CD14-positive monocyte (primary cell): ENCODE results near the gene IKBKE. TPM values are rescaled to one million over a fixed set of nuclear protein-coding genes. Genes with fewer than 3 reads are reported as not detected.
A peak's percentile ranks its signal among the peaks of the same experiment; 100 is the strongest.

Experiments
- DNase-seq, 3 donors: peaks; one replicate each; pipeline ENCODE4 v3.0.0-alpha.2; 2011 to 2022
- H2AFZ ChIP-seq: 2 replicates; pipeline ENCODE4 v1.6.0; 2012; ENCODE audit warnings: mild to moderate bottlenecking, low read depth, low read length, inconsistent platforms; ENCODE audit not compliant: insufficient read depth, poor library complexity, severe bottlenecking
- H3K27ac ChIP-seq, 2 donors: 1 replicate in 1 of 2; 2 replicates in 1 of 2; pipeline ENCODE4 v1.5.1; 2012 to 2013; ENCODE audit warnings: low read length in 2 of 2, control low read depth in 1 of 2, inconsistent platforms in 1 of 2, low read depth in 1 of 2, mild to moderate bottlenecking in 1 of 2
- H3K27me3 ChIP-seq, 2 donors: one replicate each; pipeline versions ENCODE4 v1.6.0 to v1.6.1; 2011 to 2013; ENCODE audit warnings: low read length in 2 of 2; ENCODE audit not compliant: control insufficient read depth in 2 of 2, insufficient read depth in 2 of 2
- H3K36me3 ChIP-seq, 2 donors: replicated peaks in 1 of 2; 1 replicate in 1 of 2; 2 replicates in 1 of 2; pipeline versions ENCODE4 v1.5.1 to v1.6.1; 2012 to 2013; ENCODE audit warnings: low read length in 2 of 2, control low read depth in 1 of 2, inconsistent platforms in 1 of 2, mild to moderate bottlenecking in 1 of 2; ENCODE audit not compliant: insufficient read depth in 2 of 2, control insufficient read depth in 1 of 2
- H3K4me1 ChIP-seq, 2 donors: 1 replicate in 1 of 2; 2 replicates in 1 of 2; pipeline versions ENCODE4 v1.5.1 to v1.6.1; 2012 to 2013; ENCODE audit warnings: low read length in 2 of 2, control low read depth in 1 of 2, inconsistent platforms in 1 of 2, mild to moderate bottlenecking in 1 of 2, moderate library complexity in 1 of 2; ENCODE audit not compliant: insufficient read depth in 2 of 2, control insufficient read depth in 1 of 2
- H3K4me2 ChIP-seq: replicated peaks from 2 replicates; pipeline ENCODE3; 2012; ENCODE audit warnings: low read length, moderate library complexity, mild to moderate bottlenecking; ENCODE audit not compliant: poor library complexity, severe bottlenecking; ENCODE audit errors: extremely low read depth
- H3K4me3 ChIP-seq, 3 experiments: fragments of 200-600 bp in 1 of 3; sonication (generic) in 1 of 3; replicated peaks in 1 of 3; 1 replicate in 2 of 3; 2 replicates in 1 of 3; pipeline ENCODE4 v1.5.1; 2011 to 2013; ENCODE audit warnings: low read length in 3 of 3, mild to moderate bottlenecking in 3 of 3, control low read depth in 2 of 3, low read depth in 2 of 3, inconsistent platforms in 1 of 3, moderate library complexity in 1 of 3
- H3K79me2 ChIP-seq: 2 replicates; pipeline ENCODE4 v1.6.0; 2012; ENCODE audit warnings: mild to moderate bottlenecking, control low read depth, inconsistent platforms, low read length, moderate library complexity; ENCODE audit not compliant: insufficient read depth
- H3K9ac ChIP-seq: 2 replicates; pipeline ENCODE4 v1.6.0; 2017; ENCODE audit warnings: low read length, mild to moderate bottlenecking; ENCODE audit not compliant: insufficient read depth, poor library complexity, severe bottlenecking
- H3K9me3 ChIP-seq, 2 donors: replicated peaks in 1 of 2; 1 replicate in 1 of 2; 2 replicates in 1 of 2; pipeline versions ENCODE4 v1.5.1 to v1.6.1; 2012 to 2013; ENCODE audit warnings: low read length in 2 of 2, control low read depth in 1 of 2; ENCODE audit not compliant: control insufficient read depth in 1 of 2, insufficient read depth in 1 of 2
- H4K20me1 ChIP-seq: 2 replicates; pipeline ENCODE4 v1.6.0; 2012; ENCODE audit warnings: mild to moderate bottlenecking, low read length, control low read depth, moderate library complexity; ENCODE audit not compliant: insufficient read depth
- H3K27ac Mint-ChIP-seq, 7 donors: one replicate each; pipeline ENCODE4 v1.8.0; 2020; ENCODE audit warnings: mild to moderate bottlenecking in 7 of 7, mixed read lengths in 7 of 7, moderate library complexity in 6 of 7, inconsistent platforms in 2 of 7
- H3K27me3 Mint-ChIP-seq, 3 donors: one replicate each; pipeline ENCODE4 v1.8.0; 2021 to 2022; ENCODE audit warnings: low read depth in 3 of 3, mild to moderate bottlenecking in 3 of 3, mixed read lengths in 3 of 3, moderate library complexity in 3 of 3, inconsistent platforms in 1 of 3
- H3K36me3 Mint-ChIP-seq, 2 donors: one replicate each; pipeline ENCODE4 v1.8.0; 2020; ENCODE audit warnings: mixed read lengths in 2 of 2, inconsistent platforms in 1 of 2, mild to moderate bottlenecking in 1 of 2
- H3K4me1 Mint-ChIP-seq: one replicate; pipeline ENCODE4 v1.8.0; 2020; ENCODE audit warnings: mild to moderate bottlenecking, mixed read lengths
- H3K4me3 Mint-ChIP-seq, 2 donors: one replicate each; pipeline ENCODE4 v1.8.0; 2020; ENCODE audit warnings: mild to moderate bottlenecking in 2 of 2, mixed read lengths in 2 of 2, moderate library complexity in 1 of 2
- H3K9me3 Mint-ChIP-seq, 7 donors: one replicate each; pipeline ENCODE4 v1.8.0; 2020 to 2022; ENCODE audit warnings: mixed read lengths in 7 of 7, mild to moderate bottlenecking in 6 of 7, moderate library complexity in 6 of 7, inconsistent platforms in 2 of 7
- WGBS: methylation state at CpG from one replicate; pipeline ENCODE4 v1.1.5; 2013; ENCODE audit warnings: missing lambda C conversion rate; ENCODE audit not compliant: insufficient coverage; 5-methylcytosine and 5-hydroxymethylcytosine counted together
- intact Hi-C, 2 donors: fragments of 100-400 bp; cut with micrococcal nuclease; formaldehyde crosslinking; loops; one replicate each; pipeline versions ENCODE4 v1.15.0 to v1.15.1; 2023
- polyA plus RNA-seq, 3 donors: library from polyadenylated mRNA; depleted of rRNA in 1 of 3; unstranded in 2 of 3; stranded (reverse) in 1 of 3; fragments of 300-500 nt in 2 of 3; fragments of >200 nt in 1 of 3; fragmentation: Illumina TruSeq in 2 of 3; gene quantifications; 1 replicate in 2 of 3; 2 replicates in 1 of 3; pipeline ENCODE4 v1.2.3, GENCODE V29; 2012 to 2021
- TF ChIP-seq, protein P1 (sequence below): fragments of 200-600 bp; IDR thresholded peaks from one replicate; pipeline ENCODE4 v1.8.0; 2022; ENCODE audit warnings: antibody characterized with exemption, mild to moderate bottlenecking

IKBKE gene
- polyA plus RNA-seq, 3 donors, result 35.6 to 40.7 (median 37.6) TPM

DNA sequence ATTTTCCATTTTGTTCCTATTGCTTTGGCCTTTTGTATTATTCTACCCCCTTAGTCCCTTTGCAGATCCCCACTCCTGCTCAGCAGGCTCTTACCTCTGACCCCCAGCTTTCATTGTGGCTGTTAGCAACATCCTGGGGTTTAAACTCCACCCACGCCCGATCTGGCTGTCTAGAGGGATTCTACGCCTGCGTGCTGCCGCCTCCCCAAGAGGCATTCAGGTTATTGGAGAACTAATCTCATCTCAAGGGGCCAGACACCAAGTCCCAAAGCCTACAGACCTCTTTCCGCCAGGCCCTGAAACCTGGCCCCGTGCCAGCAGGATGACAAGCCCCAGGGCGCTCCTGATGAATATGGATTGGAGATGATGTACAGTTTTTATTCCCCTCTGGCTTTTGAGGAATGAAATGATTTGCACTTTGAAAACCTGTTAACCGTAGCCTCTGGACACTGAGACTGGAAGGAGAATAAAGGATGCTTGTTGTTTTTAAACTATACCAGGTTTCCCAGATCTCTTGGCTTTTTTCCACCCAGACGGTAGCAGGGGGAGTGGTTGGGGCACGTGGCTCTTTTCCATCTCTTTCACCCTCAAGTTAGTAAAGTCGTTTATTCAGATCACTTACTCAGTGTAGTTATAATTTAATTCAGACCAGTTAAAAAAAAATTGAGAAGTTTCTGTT lies 14.5 kb upstream of the IKBKE start:
- Mint-ChIP-seq H3K4me3 (no peak overlapping the region), H3K4me1 (peaks cover 23% of the 10 kb centered on the region), H3K36me3 (peaks cover 86 to 90% of the 10 kb centered on the region in 2 donors), H3K27me3 (no peaks in the 10 kb centered on the region), H3K27ac (peak overlapping the region in 6 of 7 donors; percentile 38 to 94 (median 66)), H3K9me3 (peaks cover 0 to 1% (median 0%) of the 10 kb centered on the region in 7 donors)
- TF ChIP-seq, protein P1, sequence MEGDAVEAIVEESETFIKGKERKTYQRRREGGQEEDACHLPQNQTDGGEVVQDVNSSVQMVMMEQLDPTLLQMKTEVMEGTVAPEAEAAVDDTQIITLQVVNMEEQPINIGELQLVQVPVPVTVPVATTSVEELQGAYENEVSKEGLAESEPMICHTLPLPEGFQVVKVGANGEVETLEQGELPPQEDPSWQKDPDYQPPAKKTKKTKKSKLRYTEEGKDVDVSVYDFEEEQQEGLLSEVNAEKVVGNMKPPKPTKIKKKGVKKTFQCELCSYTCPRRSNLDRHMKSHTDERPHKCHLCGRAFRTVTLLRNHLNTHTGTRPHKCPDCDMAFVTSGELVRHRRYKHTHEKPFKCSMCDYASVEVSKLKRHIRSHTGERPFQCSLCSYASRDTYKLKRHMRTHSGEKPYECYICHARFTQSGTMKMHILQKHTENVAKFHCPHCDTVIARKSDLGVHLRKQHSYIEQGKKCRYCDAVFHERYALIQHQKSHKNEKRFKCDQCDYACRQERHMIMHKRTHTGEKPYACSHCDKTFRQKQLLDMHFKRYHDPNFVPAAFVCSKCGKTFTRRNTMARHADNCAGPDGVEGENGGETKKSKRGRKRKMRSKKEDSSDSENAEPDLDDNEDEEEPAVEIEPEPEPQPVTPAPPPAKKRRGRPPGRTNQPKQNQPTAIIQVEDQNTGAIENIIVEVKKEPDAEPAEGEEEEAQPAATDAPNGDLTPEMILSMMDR, result no peak
- no peak overlapping the region for H3K4me2 ChIP-seq
- H3K79me2 ChIP-seq, result no peaks in the 10 kb centered on the region
- no peak for DNase-seq
- H3K9ac ChIP-seq, result no peak overlapping the region
- H3K36me3 ChIP-seq, result peaks cover 71 to 87% of the 10 kb centered on the region in 2 donors
- no peaks in the 10 kb centered on the region for H3K27me3 ChIP-seq
- H4K20me1 ChIP-seq, result no peaks in the 10 kb centered on the region
- H3K9me3 ChIP-seq, result no peaks in the 10 kb centered on the region
- intact Hi-C loops, result no loop called here
- no peak overlapping the region for H2AFZ ChIP-seq
- H3K4me3 ChIP-seq, result no peak overlapping the region
- WGBS, result 75% methylated on average over 6 of the region's 12 CpGs
- peak overlapping the region in 1 of 2 donors; percentile 77 for H3K27ac ChIP-seq
- peaks cover 16 to 17% of the 10 kb centered on the region in 2 donors for H3K4me1 ChIP-seq

- intact Hi-C loops, result no loop called here
- Histone ChIP-seq H3K4me3 (peak overlapping the region in 1 of 3 experiments; percentile 50), H4K20me1 (no peaks in the 10 kb centered on the region), H3K79me2 (no peaks in the 10 kb centered on the region), H3K27ac (peak overlapping the region; percentile 47 to 77), H3K9ac (no peak overlapping the region), H3K27me3 (no peaks in the 10 kb centered on the region), H3K4me1 (peaks cover 16 to 17% of the 10 kb centered on the region in 2 donors), H3K36me3 (peaks cover 71 to 87% of the 10 kb centered on the region in 2 donors), H3K4me2 (peak overlapping the region; percentile 57), H2AFZ (no peak overlapping the region), H3K9me3 (no peaks in the 10 kb centered on the region)
- H3K27ac Mint-ChIP-seq, result peak overlapping the region; percentile 43 to 94 (median 85)
- no peaks in the 10 kb centered on the region for H3K27me3 Mint-ChIP-seq
- DNase-seq, result peak; percentile 46 to 62 (median 55)
- H3K36me3 Mint-ChIP-seq, result peaks cover 86 to 90% of the 10 kb centered on the region in 2 donors
- H3K9me3 Mint-ChIP-seq, result peaks cover 0 to 2% (median 0%) of the 10 kb centered on the region in 7 donors
- H3K4me1 Mint-ChIP-seq, result peaks cover 25% of the 10 kb centered on the region
- TF ChIP-seq, protein P1, result no peak
- 89% methylated on average over 9 of the region's 11 CpGs for WGBS
- H3K4me3 Mint-ChIP-seq, result peak overlapping the region; percentile 9 to 71
These were observed 13.5 kb upstream of the IKBKE start for GRCh38 chr1:206456577-206457370.
